Glutamatergic neuron (in vitro differentiated cells): Measurements from ENCODE around the gene IRAG1. TPM values are rescaled to one million over a fixed set of nuclear protein-coding genes. Genes with fewer than 3 reads are reported as not detected.

Experiments
- DNase-seq: peaks from one replicate; pipeline ENCODE4 v3.0.0; 2022
- H3K27ac Mint-ChIP-seq: one replicate; pipeline ENCODE4 v1.8.0; 2020; ENCODE audit warnings: mild to moderate bottlenecking, mixed read lengths, inconsistent platforms; ENCODE audit not compliant: unreplicated experiment
- H3K27me3 Mint-ChIP-seq: one replicate; pipeline ENCODE4 v1.8.0; 2020; ENCODE audit warnings: mild to moderate bottlenecking, moderate library complexity, mixed read lengths, inconsistent platforms; ENCODE audit not compliant: unreplicated experiment
- H3K36me3 Mint-ChIP-seq: one replicate; pipeline ENCODE4 v1.8.0; 2020; ENCODE audit warnings: mild to moderate bottlenecking, mixed read lengths, inconsistent platforms; ENCODE audit not compliant: unreplicated experiment
- H3K4me1 Mint-ChIP-seq: one replicate; pipeline ENCODE4 v1.8.0; 2020; ENCODE audit warnings: mild to moderate bottlenecking, low read depth, mixed read lengths, inconsistent platforms; ENCODE audit not compliant: unreplicated experiment
- H3K4me3 Mint-ChIP-seq: one replicate; pipeline ENCODE4 v1.8.0; 2020; ENCODE audit warnings: mild to moderate bottlenecking, mixed read lengths, inconsistent platforms; ENCODE audit not compliant: unreplicated experiment
- H3K9me3 Mint-ChIP-seq: one replicate; pipeline ENCODE4 v1.8.0; 2020; ENCODE audit warnings: mild to moderate bottlenecking, moderate library complexity, mixed read lengths, inconsistent platforms; ENCODE audit not compliant: unreplicated experiment
- total RNA-seq: library from RNA; stranded (reverse); fragmentation: NEBNext Ultra II Directional; extraction: Animal tissue kit (Norgen Biotek cat#: 25700); gene quantifications from one replicate; pipeline ENCODE4 v1.2.1, GENCODE V29; 2021; ENCODE audit not compliant: unreplicated experiment
- TF ChIP-seq, protein P1 (sequence below): fragments of 200-600 bp; sonication (generic); IDR thresholded peaks from one replicate; pipeline ENCODE4 v1.5.0; 2021; ENCODE audit not compliant: partially characterized antibody, unreplicated experiment

Gene IRAG1
- total RNA-seq, 1 donor from 2014 or later = 4.2 TPM

DNA sequence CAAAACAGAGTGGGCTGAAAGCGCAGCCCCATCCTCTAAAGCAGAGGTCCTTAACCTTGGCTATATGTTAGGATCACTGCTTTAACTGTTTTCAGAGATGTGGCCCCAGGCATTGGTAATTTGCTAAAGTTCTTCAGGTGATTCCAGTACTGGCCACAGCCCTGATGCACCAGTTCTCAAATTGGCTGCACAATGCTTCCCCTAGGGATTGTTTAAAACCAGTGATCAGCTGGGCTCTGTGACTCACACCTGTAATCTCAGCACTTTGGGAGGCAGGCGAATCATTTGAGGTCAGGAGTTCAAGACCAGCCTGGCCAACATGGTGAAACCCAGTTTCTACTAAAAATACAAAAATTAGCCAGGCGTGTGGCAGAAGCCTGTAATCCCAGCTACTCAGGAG lies 8.4 kb upstream of the IRAG1 start:
- peaks cover 2% of the 10 kb centered on the region for H3K27me3 Mint-ChIP-seq
- peaks cover 5% of the 10 kb centered on the region for H3K36me3 Mint-ChIP-seq
- peaks cover 5% of the 10 kb centered on the region for H3K9me3 Mint-ChIP-seq
- no peaks in the 10 kb centered on the region for H3K4me1 Mint-ChIP-seq
- no peak for DNase-seq
- H3K27ac Mint-ChIP-seq = no peak overlapping the region
- TF ChIP-seq, protein P1, sequence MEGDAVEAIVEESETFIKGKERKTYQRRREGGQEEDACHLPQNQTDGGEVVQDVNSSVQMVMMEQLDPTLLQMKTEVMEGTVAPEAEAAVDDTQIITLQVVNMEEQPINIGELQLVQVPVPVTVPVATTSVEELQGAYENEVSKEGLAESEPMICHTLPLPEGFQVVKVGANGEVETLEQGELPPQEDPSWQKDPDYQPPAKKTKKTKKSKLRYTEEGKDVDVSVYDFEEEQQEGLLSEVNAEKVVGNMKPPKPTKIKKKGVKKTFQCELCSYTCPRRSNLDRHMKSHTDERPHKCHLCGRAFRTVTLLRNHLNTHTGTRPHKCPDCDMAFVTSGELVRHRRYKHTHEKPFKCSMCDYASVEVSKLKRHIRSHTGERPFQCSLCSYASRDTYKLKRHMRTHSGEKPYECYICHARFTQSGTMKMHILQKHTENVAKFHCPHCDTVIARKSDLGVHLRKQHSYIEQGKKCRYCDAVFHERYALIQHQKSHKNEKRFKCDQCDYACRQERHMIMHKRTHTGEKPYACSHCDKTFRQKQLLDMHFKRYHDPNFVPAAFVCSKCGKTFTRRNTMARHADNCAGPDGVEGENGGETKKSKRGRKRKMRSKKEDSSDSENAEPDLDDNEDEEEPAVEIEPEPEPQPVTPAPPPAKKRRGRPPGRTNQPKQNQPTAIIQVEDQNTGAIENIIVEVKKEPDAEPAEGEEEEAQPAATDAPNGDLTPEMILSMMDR = no peak
- H3K4me3 Mint-ChIP-seq = no peak overlapping the region

DNA sequence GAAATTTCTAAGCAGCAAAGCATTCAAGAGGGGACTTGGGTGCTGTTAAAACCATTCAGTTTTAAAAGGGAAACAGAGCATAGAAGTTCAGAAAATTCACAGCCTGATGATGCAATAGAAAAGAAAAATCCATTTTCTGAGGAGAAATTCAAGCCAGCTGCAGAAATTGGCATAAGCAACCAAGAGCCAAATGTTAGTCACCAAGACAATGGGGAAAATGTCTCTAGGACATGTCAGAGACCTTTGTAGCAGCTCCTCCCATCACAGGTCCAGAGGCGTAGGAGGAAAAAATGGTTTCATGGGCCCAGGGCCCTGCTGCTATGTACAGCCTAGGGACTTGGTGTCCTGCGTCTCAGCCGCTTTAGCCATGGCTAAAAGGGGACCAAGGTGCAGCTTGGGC lies 5.5 kb upstream of the IRAG1 start:
- no peak overlapping the region for H3K4me3 Mint-ChIP-seq
- H3K9me3 Mint-ChIP-seq = peaks cover 5% of the 10 kb centered on the region
- no peak for DNase-seq
- peaks cover 5% of the 10 kb centered on the region for H3K36me3 Mint-ChIP-seq
- no peaks in the 10 kb centered on the region for H3K4me1 Mint-ChIP-seq
- no peak overlapping the region for H3K27ac Mint-ChIP-seq
- H3K27me3 Mint-ChIP-seq = peaks cover 2% of the 10 kb centered on the region
- TF ChIP-seq, protein P1 = no peak

DNA sequence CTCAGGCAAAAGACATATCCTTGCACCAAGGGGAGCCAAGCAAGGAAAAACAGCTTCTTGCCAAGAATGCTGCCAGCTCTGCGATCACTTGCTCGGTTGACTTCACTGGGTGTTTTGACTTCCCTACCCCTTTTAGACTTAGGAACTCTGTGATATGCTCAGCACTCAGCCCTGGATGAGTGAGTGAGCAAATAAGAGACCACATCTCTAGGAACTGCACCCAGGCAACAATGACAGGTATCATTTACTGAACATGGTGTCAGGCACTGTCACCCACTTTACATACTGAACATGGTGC lies 3.7 kb upstream of the IRAG1 start:
- peaks cover 5% of the 10 kb centered on the region for H3K36me3 Mint-ChIP-seq
- H3K9me3 Mint-ChIP-seq = peaks cover 5% of the 10 kb centered on the region
- no peaks in the 10 kb centered on the region for H3K27me3 Mint-ChIP-seq
- peaks cover 7% of the 10 kb centered on the region for H3K4me1 Mint-ChIP-seq
- no peak overlapping the region for H3K4me3 Mint-ChIP-seq
- no peak for DNase-seq
- TF ChIP-seq, protein P1 = no peak
- H3K27ac Mint-ChIP-seq = no peak overlapping the region

DNA sequence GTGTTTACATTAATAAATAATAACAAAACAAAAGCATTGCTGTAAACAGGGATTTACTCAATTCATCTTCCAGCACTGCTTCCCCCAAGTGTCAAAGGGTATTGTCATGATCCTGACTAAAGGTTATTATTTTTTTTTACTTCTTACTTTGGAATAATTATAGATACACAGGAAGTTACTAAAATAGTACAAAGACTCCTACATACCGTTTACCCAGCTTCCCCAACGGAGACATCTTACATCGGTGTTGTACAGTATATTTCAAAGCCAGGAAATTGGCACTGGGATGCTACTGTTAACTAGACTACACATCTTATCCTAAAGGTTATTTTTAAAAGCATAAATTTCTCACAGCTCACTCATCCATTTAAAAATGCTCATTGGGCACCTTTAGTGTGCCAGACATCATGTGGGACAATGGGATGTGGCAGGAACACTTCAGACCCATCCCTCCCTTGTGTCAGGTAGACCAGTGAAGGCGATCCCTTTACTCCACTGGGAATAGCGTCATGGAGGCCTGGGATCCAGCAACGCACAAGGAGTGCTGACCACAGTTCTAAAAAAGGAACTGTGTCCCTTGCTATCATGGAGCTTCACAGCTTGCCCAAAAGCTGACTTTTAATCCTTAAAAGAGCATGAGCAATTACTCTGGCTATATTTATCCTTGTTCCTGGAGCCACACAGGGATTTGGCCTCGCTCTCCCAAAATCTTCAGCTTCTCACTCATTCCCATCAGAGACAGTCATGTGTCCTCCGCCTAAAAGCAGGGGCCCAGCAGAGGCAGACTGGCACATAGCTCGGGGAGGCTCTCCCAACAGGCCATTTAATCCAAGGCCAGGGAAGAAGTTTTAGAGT lies 3.1 kb upstream of the IRAG1 start:
- TF ChIP-seq, protein P1 = no peak
- Mint-ChIP-seq H3K27me3 (no peaks in the 10 kb centered on the region), H3K4me1 (peaks cover 12% of the 10 kb centered on the region), H3K27ac (no peak overlapping the region), H3K9me3 (peaks cover 5% of the 10 kb centered on the region), H3K36me3 (peaks cover 5% of the 10 kb centered on the region), H3K4me3 (no peak overlapping the region)
- no peak for DNase-seq

DNA sequence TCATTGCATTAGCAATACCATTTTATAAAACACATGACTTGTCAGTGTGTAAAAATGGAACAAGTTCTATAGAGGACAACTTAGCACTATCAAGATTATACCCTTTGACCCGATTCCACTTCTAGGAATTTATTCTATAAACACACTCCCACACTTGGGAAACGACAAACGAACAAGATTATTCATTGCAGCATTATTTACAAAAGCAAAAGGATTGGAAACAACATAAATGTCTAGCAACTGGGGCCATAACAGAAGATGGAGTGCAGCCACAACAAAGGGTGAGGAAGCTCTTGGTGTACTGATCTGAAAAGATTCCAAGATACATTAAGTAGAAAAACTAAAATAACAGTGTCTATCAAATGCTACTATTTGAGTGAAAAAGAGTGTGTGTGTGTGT lies 2.3 kb upstream of the IRAG1 start:
- Mint-ChIP-seq H3K27ac (no peak overlapping the region), H3K9me3 (peaks cover 5% of the 10 kb centered on the region), H3K36me3 (peaks cover 5% of the 10 kb centered on the region), H3K27me3 (no peaks in the 10 kb centered on the region), H3K4me1 (peaks cover 16% of the 10 kb centered on the region), H3K4me3 (no peak overlapping the region)
- DNase-seq = no peak
- TF ChIP-seq, protein P1 = no peak
